Muscle layer of colon (tissue), 2 donors: Measurements from ENCODE around the gene TMED6.
A peak's percentile ranks its signal among the peaks of the same experiment; 100 is the strongest.
"Not testable (repeated sequence)": the region's sequence is repeated elsewhere in the genome, so short reads cannot be mapped to it uniquely, and the experiment has no call there.

Experiments used
- H3K27ac ChIP-seq: one replicate; pipeline ENCODE4 v1.7.0; 2013; ENCODE audit warnings: low read depth, mild to moderate bottlenecking, low read length, moderate library complexity
- H3K27me3 ChIP-seq, 2 donors: one replicate each; pipeline ENCODE4 v1.7.0; 2013; ENCODE audit warnings: low read length in 2 of 2, mild to moderate bottlenecking in 2 of 2; ENCODE audit not compliant: insufficient read depth in 2 of 2, control insufficient read depth in 1 of 2
- H3K36me3 ChIP-seq: one replicate; pipeline ENCODE4 v1.7.0; 2013; ENCODE audit warnings: mild to moderate bottlenecking, low read length; ENCODE audit not compliant: insufficient read depth
- H3K4me1 ChIP-seq: one replicate; pipeline ENCODE4 v1.7.0; 2013; ENCODE audit warnings: mild to moderate bottlenecking, low read length; ENCODE audit not compliant: insufficient read depth
- H3K4me3 ChIP-seq, 2 donors: one replicate each; pipeline ENCODE4 v1.7.0; 2013; ENCODE audit warnings: low read length in 2 of 2, low read depth in 1 of 2, mild to moderate bottlenecking in 1 of 2, moderate library complexity in 1 of 2
- H3K9ac ChIP-seq: one replicate; pipeline ENCODE4 v1.7.0; 2013; ENCODE audit warnings: low read length
- H3K9me3 ChIP-seq: one replicate; pipeline ENCODE4 v1.7.0; 2013; ENCODE audit warnings: mild to moderate bottlenecking, low read length
- donor health status: abdominal sarcoma.
- donor health status: Adenocarcinoma of cecum.

The TMED6 gene

GRCh38 chr16:69311533-69312387, 39.8 kb downstream of the TMED6 start:
- Histone ChIP-seq H3K27me3 (no peaks in the 10 kb centered on the region), H3K4me1 (peaks cover 6% of the 10 kb centered on the region), H3K9ac (peak overlapping the region; percentile 62), H3K36me3 (peaks cover 27% of the 10 kb centered on the region), H3K27ac (peak overlapping the region; percentile 86), H3K9me3 (no peaks in the 10 kb centered on the region), H3K4me3 (peak overlapping the region; percentile 52 to 98)

- Histone ChIP-seq H3K27me3 (no peaks in the 10 kb centered on the region), H3K36me3 (peaks cover 18% of the 10 kb centered on the region), H3K9ac (peak within 1 kb of the TSS; percentile 62), H3K4me3 (peak within 1 kb of the TSS; percentile 59 to 98), H3K4me1 (peaks cover 6% of the 10 kb centered on the region), H3K9me3 (no peaks in the 10 kb centered on the region), H3K27ac (peak within 1 kb of the TSS; percentile 86)
Measured at GRCh38 chr16:69310653-69311532, 40.7 kb downstream of the TMED6 start, which contains the start of gene VPS4A. Gene VPS4A (plus strand): TSS chr16:69311350. CDS start chr16:69311512, 162 bp downstream.

- Histone ChIP-seq H3K27me3 (no peaks in the 10 kb centered on the region), H3K4me3 (no peak overlapping the region), H3K36me3 (peaks cover 4% of the 10 kb centered on the region), H3K9ac (no peak overlapping the region), H3K9me3 (no peaks in the 10 kb centered on the region), H3K4me1 (peaks cover 6% of the 10 kb centered on the region), H3K27ac (no peak overlapping the region)
Measured at GRCh38 chr16:69309316-69309715, 42.3 kb downstream of the TMED6 start.

GRCh38 chr16:69307856-69308255, 43.7 kb downstream of the TMED6 start:
- Histone ChIP-seq H3K4me3 (no peak overlapping the region), H3K9me3 (no peaks in the 10 kb centered on the region)

GRCh38 chr16:69307091-69307490, 44.5 kb downstream of the TMED6 start:
- Histone ChIP-seq H3K4me1 (peaks cover 3% of the 10 kb centered on the region), H3K4me3 (no peak overlapping the region), H3K9ac (no peak overlapping the region), H3K36me3 (peaks cover 5% of the 10 kb centered on the region), H3K9me3 (no peaks in the 10 kb centered on the region), H3K27me3 (no peaks in the 10 kb centered on the region), H3K27ac (no peak overlapping the region)

More at GRCh38 chr16:69307856-69308255, 43.7 kb downstream of the TMED6 start:
- Histone ChIP-seq H3K27me3 (no peaks in the 10 kb centered on the region), H3K9ac (no peak overlapping the region), H3K27ac (no peak overlapping the region), H3K4me1 (peaks cover 6% of the 10 kb centered on the region), H3K36me3 (peaks cover 5% of the 10 kb centered on the region)

GRCh38 chr16:69306031-69306430, 45.6 kb downstream of the TMED6 start:
- no peak overlapping the region for H3K4me3 ChIP-seq
- H3K27me3 ChIP-seq: no peaks in the 10 kb centered on the region
- H3K27ac ChIP-seq: no peak overlapping the region
- H3K4me1 ChIP-seq: no peaks in the 10 kb centered on the region
- peaks cover 13% of the 10 kb centered on the region for H3K36me3 ChIP-seq
- H3K9ac ChIP-seq: no peak overlapping the region
- H3K9me3 ChIP-seq: no peaks in the 10 kb centered on the region

- Histone ChIP-seq H3K4me1 (no peaks in the 10 kb centered on the region), H3K27ac (no peak overlapping the region), H3K9ac (no peak overlapping the region), H3K4me3 (no peak overlapping the region), H3K36me3 (peaks cover 30% of the 10 kb centered on the region), H3K27me3 (no peaks in the 10 kb centered on the region), H3K9me3 (no peaks in the 10 kb centered on the region)
Measured at GRCh38 chr16:69302301-69302700, 49.3 kb downstream of the TMED6 start.

GRCh38 chr16:69301861-69302260, 49.7 kb downstream of the TMED6 start:
- no peaks in the 10 kb centered on the region for H3K27me3 ChIP-seq
- no peak overlapping the region for H3K9ac ChIP-seq
- no peaks in the 10 kb centered on the region for H3K4me1 ChIP-seq
- H3K9me3 ChIP-seq: no peaks in the 10 kb centered on the region
- peaks cover 30% of the 10 kb centered on the region for H3K36me3 ChIP-seq
- no peak overlapping the region for H3K4me3 ChIP-seq
- no peak overlapping the region for H3K27ac ChIP-seq

- H3K4me3 ChIP-seq: no peak overlapping the region
- no peak overlapping the region for H3K9ac ChIP-seq
- H3K9me3 ChIP-seq: no peaks in the 10 kb centered on the region
- H3K36me3 ChIP-seq: peaks cover 30% of the 10 kb centered on the region
- H3K27ac ChIP-seq: no peak overlapping the region
- H3K4me1 ChIP-seq: no peaks in the 10 kb centered on the region
- H3K27me3 ChIP-seq: no peaks in the 10 kb centered on the region
Measured at GRCh38 chr16:69301187-69301586, 50.4 kb downstream of the TMED6 start.

GRCh38 chr16:69298261-69298660, 53.3 kb downstream of the TMED6 start:
- no peak overlapping the region for H3K9ac ChIP-seq
- no peaks in the 10 kb centered on the region for H3K27me3 ChIP-seq
- no peak overlapping the region for H3K4me3 ChIP-seq
- peaks cover 28% of the 10 kb centered on the region for H3K36me3 ChIP-seq
- H3K4me1 ChIP-seq: no peaks in the 10 kb centered on the region
- no peaks in the 10 kb centered on the region for H3K9me3 ChIP-seq
- no peak overlapping the region for H3K27ac ChIP-seq

GRCh38 chr16:69296771-69297170, 54.8 kb downstream of the TMED6 start:
- H3K27me3 ChIP-seq: not testable (repeated sequence)
- H3K36me3 ChIP-seq: peaks cover 23% of the 10 kb centered on the region

More at GRCh38 chr16:69296771-69297170, 54.8 kb downstream of the TMED6 start:
- H3K9me3 ChIP-seq, H3K4me3 ChIP-seq, H3K4me1 ChIP-seq, H3K27ac ChIP-seq, H3K9ac ChIP-seq: not testable (repeated sequence)
